HG03354 (cell line): ENCODE data around the gene RTP1.
"Not testable (repeated sequence)": the region's sequence is repeated elsewhere in the genome, so short reads cannot be mapped to it uniquely, and the experiment has no call there.

Experiments
- ATAC-seq: cut with Tn5 transposase; IDR thresholded peaks from one replicate; pipeline ENCODE4 v1.9.1; 2021; ENCODE audit warnings: mild to moderate bottlenecking; ENCODE audit not compliant: unreplicated experiment, poor library complexity, severe bottlenecking

RTP1 gene

DNA sequence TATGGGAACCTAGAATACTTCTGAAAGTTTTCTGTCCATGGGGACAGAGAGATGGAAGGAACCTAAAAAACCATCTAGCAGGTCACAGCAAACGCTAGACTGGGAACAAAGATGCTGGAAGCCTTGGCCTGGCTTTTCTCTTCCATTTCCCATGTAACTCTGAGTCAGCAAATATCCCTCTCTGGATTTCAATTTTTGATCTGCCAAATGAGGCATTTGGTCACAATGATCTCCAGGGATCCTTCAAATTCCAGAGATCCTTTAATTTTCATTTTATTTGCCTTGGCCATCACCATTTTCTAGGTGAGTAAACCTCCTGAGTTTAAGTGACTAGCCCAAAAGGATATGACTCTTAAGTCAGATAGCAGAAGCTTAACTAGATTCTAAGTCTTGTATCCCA is 39.7 kb downstream of the RTP1 start:
- no peak for ATAC-seq

DNA sequence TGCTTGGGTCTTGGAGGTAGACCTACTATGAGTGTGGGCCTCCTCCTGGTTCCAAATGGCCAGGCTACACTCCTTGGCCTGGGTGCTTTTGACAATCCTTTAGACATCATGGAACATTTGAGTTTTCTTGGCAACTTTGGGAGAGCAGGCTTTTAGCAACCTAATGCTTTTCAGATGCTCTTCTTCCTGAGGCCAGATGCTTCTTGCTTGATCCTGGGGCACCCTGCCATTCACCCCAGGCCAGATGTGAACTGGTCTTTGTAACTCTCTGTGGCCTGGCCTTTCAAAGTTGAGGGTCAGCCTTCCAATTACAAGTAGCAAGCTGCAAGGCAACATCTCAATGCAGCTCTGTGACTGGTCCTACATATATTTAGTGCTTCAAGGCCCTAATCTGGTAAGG is 40.5 kb downstream of the RTP1 start:
- no peak for ATAC-seq

DNA sequence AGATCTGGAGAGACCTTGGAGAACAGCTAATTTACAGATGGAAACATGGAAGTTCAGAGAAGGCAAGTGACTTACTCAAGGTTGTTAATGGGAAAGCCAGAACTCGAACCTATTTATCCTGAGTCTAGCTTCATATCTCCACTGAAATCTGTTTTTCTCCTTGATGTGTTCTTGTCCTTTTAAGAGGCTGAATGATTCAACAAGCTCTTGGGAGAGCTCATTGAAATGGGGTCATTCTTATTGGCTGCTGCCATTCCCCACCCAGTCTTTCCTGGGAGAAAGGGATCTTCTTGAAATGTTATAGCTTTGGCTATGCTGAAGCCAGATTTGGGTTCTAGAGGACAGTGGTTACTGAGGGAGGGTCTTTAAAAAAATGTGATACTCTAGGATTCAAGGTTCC is 41.0 kb downstream of the RTP1 start:
- no peak for ATAC-seq

DNA sequence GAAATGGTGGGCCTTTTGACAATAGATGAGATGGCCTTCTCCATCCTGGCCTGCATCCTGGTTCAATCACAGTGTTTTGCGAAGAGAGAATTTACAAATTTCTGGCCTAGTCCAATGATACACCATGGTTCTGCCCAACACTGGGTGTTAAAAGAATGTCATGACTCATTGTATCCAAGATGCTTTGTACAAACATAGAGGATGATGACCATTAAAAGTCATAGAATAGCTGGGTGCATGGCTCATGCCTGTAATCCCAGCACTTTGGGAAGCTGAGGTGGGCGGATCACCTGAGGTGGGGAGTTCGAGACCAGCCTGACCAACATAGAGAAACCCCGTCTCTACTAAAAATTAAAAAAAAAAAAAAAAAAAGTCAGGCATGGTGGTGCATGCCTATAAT is 41.5 kb downstream of the RTP1 start:
- ATAC-seq, result not testable (repeated sequence)

DNA sequence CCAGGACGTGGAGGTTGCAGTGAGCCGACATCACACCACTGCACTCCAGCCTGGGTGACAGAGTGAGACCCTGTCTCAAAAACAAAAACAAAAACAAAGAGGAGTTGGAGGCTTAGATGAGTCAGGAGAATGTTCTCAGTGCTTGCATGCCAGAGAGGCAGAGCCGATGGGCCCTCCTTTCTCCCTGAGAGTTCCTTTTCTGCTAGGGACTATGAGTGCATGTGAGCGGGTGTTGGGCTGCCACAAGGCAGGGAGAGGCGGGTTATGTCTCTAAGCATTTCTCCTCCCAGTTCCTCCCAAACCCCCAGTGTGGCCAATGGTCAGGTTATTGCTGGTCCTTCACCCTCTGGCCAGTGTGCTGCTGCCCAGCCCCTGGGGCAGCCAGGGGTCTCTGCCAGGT is 45.1 kb downstream of the RTP1 start:
- no peak for ATAC-seq

DNA sequence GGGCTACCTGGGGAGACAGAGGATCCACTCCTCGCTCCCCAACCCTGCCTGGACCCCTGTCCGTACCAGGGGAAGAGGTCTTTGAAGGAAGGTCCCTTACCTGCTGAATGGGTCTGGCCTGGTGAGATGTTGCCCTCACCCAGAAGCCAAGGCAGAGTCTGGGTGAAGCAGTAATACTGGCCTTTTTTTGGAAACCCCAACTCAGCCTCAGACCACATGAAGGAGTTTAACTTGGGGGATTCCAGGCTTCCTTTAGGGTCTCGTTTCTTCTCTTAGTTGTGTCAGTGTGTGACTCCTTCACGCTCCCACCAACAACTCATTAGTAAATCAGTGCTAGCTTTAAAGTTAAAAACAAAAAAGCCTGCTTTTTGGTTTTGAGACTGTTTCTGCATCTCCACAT is 45.6 kb downstream of the RTP1 start:
- ATAC-seq, result no peak

DNA sequence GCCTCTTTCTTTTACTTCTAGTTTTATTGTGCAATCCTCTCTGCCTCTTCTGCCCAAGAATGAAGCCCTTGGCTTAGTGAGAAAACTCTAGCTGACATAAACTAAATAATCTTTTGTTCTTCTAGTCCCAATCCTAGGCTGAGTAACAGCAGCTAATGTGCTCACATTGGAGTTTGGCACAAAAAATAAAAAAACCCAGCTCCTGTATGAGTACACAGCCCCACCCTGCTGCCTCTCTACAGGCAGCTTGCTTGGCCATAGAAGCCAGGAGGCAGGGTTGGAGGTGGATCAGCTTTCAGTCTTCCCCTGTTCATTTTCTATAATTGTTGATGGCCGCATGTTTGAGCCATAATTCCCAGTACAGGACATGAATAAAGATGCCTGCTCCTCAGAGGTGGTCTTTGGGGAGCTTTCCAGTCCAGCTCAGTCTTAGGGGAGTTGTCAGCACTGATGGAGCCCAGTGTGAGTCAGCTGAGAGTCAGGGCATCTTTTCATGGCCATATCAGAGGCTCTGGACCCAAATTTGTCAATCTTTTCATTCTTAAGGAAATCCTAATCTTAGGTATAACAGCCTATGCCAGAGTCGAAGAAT is 46.7 kb downstream of the RTP1 start:
- no peak for ATAC-seq

DNA sequence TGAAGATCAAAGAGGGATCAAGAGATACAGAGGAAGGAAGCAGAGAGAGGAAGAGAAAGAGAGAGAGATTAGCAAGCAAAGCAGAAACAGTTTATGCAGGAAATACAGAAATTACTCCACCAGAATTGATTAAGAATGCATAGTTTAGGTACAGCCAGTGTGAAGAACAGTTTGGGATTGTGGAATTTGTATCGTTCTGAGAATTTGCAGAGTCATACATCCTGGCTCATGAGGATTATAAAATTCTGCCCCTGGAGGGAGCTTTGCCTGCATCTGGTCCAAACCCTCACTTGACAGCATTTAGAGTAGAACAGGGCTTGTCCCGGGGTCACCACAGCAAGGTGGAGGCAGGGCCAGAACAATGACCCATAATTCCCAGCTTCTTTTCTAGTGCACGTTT is 50.1 kb downstream of the RTP1 start:
- ATAC-seq, result no peak
